ENCODE data around the gene BCL3. TPM values are rescaled to one million over a fixed set of nuclear protein-coding genes. Genes with fewer than 3 reads are reported as not detected.

BCL3 gene
- total RNA-seq, 1 donor from 2014 or later, result not detected

DNA sequence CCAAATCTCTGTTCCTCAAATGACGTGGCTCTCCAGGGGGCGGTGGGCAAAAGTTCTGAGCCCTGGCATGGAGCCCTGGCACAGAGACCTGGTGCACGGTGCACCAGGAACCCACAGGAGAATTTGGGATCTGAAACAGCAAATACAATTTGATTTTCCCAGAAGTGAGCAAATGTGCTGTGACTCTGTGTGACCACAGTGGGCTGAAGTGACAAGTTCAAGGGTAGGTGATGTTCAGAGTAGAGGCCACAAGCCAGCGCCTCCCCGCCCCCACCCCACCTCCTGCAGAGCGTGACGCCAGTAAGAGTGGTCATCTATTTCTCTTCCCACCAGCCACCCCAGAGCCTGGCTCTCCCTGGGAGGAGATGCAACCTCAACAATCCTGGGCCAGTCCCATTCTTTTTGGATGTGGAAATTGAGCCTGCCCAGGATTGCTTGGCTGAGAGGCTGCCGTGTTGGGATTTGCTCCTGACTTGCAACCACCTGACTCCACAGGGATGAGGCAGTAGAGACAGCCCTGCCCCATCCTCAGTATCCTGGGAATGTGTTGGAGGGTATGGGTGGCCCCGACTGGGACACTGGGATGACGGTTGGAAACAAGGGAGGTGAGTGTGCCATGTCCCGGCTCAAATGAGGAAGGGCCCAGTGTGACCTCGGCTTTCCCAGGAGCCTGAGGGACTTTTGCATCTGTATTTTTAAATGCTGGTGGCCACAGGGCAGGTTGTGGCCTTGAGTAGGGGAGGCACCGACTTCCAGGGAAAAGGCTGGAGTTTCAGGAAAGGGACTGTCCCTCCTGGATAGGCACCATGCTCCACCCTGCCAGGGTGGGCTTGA lies 11.1 kb upstream of the BCL3 start:
- no peak overlapping the region for H3K4me3 Mint-ChIP-seq
- peaks cover under 1% of the 10 kb centered on the region for H3K4me1 Mint-ChIP-seq
- peaks cover 23% of the 10 kb centered on the region for H3K27me3 Mint-ChIP-seq (ENCODE audit: insufficient read depth, low read depth)
- Histone ChIP-seq H3K27me3 (no peaks in the 10 kb centered on the region), H3K9me3 (ENCODE audit: low read depth) (no peaks in the 10 kb centered on the region), H3K27ac (no peak overlapping the region), H3K4me2 (no peak overlapping the region), H3K79me2 (ENCODE audit: low read depth) (no peaks in the 10 kb centered on the region), H3K9ac (no peak overlapping the region), H2AFZ (replicated peaks) (no peak overlapping the region), H3K4me1 (no peaks in the 10 kb centered on the region), H4K20me1 (ENCODE audit: low read depth) (no peaks in the 10 kb centered on the region), H3F3A (ENCODE audit: low read depth) (no peaks in the 10 kb centered on the region), H3K36me3 (no peaks in the 10 kb centered on the region), H3K4me3 (no peak overlapping the region)
- no peak for TF ChIP-seq EZH2phosphoT487 (IDR thresholded peaks at IDR 0.05)
- TF ChIP-seq EZH2 (IDR thresholded peaks at IDR 0.05), result no peak
- no peak for TF ChIP-seq CTCF (IDR thresholded peaks at IDR 0.05)
- no peaks in the 10 kb centered on the region for H3K9me3 Mint-ChIP-seq
- DNase-seq (ENCODE audit: low spot score), result no peak
- H3K36me3 Mint-ChIP-seq, result no peaks in the 10 kb centered on the region
- H3K27ac Mint-ChIP-seq, result no peak overlapping the region

- peaks cover 26% of the 10 kb centered on the region for H3K27me3 Mint-ChIP-seq (ENCODE audit: insufficient read depth, low read depth)
These were observed 10.4 kb upstream of the BCL3 start for GRCh38 chr19:44738136-44738535.

GRCh38 chr19:44738603-44739558 lies 9.6 kb upstream of the BCL3 start:
- H3K4me1 ChIP-seq, result no peaks in the 10 kb centered on the region
- H3F3A ChIP-seq (ENCODE audit: low read depth), result no peaks in the 10 kb centered on the region
- no peaks in the 10 kb centered on the region for H3K79me2 ChIP-seq (ENCODE audit: low read depth)
- H3K27ac ChIP-seq, result no peak overlapping the region
- no peak overlapping the region for H2AFZ ChIP-seq (replicated peaks)
- Mint-ChIP-seq H3K4me1 (peaks cover 7% of the 10 kb centered on the region), H3K27ac (no peak overlapping the region), H3K4me3 (no peak overlapping the region), H3K9me3 (no peaks in the 10 kb centered on the region), H3K27me3 (ENCODE audit: insufficient read depth, low read depth) (peaks cover 22% of the 10 kb centered on the region), H3K36me3 (no peaks in the 10 kb centered on the region)
- no peaks in the 10 kb centered on the region for H4K20me1 ChIP-seq (ENCODE audit: low read depth)
- H3K4me2 ChIP-seq, result no peak overlapping the region
- TF ChIP-seq CTCF (IDR thresholded peaks at IDR 0.05) (no peak), EZH2phosphoT487 (IDR thresholded peaks at IDR 0.05) (no peak), EZH2 (IDR thresholded peaks at IDR 0.05) (no peak)
- no peak for DNase-seq (ENCODE audit: low spot score)
- H3K36me3 ChIP-seq, result no peaks in the 10 kb centered on the region
- H3K9me3 ChIP-seq (ENCODE audit: low read depth), result no peaks in the 10 kb centered on the region
- H3K9ac ChIP-seq, result no peak overlapping the region
- H3K4me3 ChIP-seq, result no peak overlapping the region
- H3K27me3 ChIP-seq, result no peaks in the 10 kb centered on the region

More at GRCh38 chr19:44738136-44738535, 10.4 kb upstream of the BCL3 start:
- no peaks in the 10 kb centered on the region for H3F3A ChIP-seq (ENCODE audit: low read depth)
- Mint-ChIP-seq H3K27ac (no peak overlapping the region), H3K36me3 (no peaks in the 10 kb centered on the region), H3K4me1 (peaks cover 7% of the 10 kb centered on the region), H3K4me3 (no peak overlapping the region), H3K9me3 (no peaks in the 10 kb centered on the region)
- no peaks in the 10 kb centered on the region for H4K20me1 ChIP-seq (ENCODE audit: low read depth)
- no peaks in the 10 kb centered on the region for H3K79me2 ChIP-seq (ENCODE audit: low read depth)
- no peak overlapping the region for H2AFZ ChIP-seq (replicated peaks)
- H3K9me3 ChIP-seq (ENCODE audit: low read depth), result no peaks in the 10 kb centered on the region
- no peaks in the 10 kb centered on the region for H3K27me3 ChIP-seq
- no peak overlapping the region for H3K9ac ChIP-seq
- no peak overlapping the region for H3K4me2 ChIP-seq
- TF ChIP-seq EZH2phosphoT487 (IDR thresholded peaks at IDR 0.05) (no peak), CTCF (IDR thresholded peaks at IDR 0.05) (no peak), EZH2 (IDR thresholded peaks at IDR 0.05) (no peak)
- no peak for DNase-seq (ENCODE audit: low spot score)
- no peaks in the 10 kb centered on the region for H3K4me1 ChIP-seq
- H3K4me3 ChIP-seq, result no peak overlapping the region
- H3K27ac ChIP-seq, result no peak overlapping the region
- H3K36me3 ChIP-seq, result no peaks in the 10 kb centered on the region
